ENCODE measurements around the gene CFAP20.

The CFAP20 gene

DNA sequence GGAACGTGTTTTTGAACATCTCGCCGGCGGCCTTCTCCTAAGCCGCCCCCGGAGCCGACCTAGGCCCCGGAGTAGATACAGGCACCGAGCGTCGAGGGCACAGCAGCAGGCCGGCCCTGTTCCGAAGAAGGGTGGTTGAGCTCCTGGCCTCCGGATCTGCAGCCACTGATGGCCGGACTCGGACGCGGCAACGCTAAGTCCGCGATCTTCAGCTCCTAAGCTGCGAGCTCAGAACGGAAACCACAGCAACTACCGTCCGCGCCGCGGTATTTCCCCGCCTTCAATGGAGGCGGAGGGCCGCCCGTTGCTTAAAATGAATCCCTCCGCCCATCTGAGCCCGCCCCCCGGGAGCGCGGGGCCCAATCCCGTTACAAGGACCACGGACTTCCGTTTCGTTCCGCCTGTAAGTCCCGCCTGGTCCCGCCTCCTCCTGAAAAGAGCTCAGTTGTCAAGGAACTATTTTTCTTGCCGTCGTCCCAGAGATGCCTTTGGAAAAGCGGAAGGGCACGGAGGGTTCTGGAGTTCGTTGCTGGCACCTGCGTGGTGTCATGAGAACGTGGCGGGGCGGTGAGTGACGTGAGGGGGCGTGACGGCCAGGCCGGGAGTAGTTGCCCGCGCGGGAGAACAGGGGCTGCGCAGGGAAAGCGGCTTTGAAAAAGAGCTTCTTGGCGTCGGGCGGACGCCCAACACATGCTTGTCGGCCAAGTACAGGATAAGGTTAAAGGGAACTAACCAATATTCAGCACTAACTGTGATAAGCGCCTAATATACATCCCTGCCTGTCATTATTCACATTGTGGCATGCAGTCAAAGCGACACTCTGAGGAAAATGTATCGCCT is at the start of gene CFAP20:
CFAP20 (minus strand) TSS at position 285 of the 840 bp plus-strand sequence; CDS start at position 19, 266 bp downstream.
- DNase-seq, result peak; percentile 94

DNA sequence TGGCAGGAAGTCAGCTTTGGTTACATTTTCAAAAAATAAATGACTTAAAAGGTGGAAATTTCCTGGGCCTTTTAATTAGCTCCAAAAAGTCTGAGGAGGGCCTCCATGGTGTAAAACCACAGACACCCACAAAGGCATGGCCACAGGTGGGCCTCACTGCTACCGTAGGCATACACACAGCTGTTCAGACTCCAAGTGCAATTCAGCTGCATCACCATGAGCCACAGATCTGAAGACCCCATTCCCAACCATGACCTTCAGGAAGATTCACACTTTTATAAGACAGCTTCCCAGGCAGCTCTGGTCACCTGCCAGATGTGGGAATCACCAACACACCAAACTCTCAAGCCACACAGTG is 48.2 kb upstream of the CFAP20 start:
- no peak for DNase-seq

DNA sequence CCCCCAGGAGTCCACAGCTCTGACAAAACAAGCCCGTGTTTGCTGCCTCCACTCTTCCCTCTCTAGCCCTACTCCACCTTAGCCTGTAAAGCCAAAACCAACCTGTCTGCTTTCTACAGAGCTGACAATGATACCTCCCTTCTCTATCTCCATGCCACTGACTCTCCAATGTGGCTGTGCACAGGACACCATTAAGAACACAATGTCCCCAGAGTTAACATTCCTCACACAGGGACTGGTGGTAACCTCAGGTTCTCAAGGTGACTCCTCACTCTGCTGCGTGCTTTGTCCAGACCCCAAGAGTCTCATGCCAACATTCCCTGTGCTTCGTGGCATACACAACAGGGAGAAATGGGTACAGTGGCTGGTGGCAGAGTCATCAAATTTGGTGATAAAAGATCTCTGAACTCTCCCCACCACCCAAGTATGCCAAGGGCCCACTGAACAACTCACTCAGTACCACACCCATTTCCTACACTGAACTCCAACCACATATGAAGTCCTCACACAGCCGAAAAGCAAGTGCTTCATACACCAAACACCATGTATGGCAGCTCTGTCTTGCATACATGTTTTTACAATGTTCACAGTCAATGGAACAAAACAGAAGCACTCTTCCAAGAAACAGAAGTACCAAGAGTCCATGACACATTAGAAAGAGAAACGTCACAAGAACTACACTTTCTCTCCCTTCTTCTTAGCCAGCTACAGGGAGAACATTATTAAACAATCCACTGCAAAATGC is 47.6 kb upstream of the CFAP20 start:
- no peak for DNase-seq

DNA sequence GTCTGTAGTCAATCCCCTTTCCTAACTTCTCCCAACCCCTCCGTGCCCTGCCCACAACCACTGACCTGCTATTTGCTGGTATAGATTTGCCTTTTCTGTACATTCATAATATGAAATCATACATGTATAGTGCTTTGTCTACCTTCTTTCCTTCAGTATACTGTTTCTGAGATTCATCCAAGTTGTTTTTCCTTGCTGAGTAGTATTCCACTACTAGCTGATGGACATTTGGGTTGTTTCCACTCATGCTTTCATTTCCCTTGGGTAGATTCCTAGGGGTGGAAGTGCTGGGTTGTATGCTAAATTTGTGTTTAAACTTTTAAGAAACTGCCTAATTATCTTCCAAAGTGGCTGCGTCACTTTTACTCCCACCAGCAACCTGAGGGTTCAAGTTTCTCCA is 41.0 kb upstream of the CFAP20 start:
- DNase-seq, result no peak

DNA sequence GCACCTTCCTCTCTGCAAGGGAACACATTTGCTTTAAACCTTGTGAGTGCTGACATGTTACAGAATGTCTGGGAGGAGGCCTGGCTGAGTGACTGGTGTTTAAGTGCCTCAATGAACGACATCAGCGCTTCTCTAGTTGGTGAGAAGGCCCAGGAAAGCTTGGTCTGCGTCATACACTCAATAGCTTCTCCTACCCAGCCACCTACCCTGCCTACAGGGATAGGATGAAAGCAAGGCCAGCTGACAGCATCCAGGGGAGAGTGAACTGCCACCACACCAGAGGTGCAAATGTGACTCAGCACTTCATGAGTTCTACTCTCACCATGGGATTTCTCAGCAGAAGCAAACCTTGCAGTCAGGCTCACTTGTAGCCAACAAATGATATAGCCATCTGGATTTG is 31.7 kb upstream of the CFAP20 start:
- DNase-seq, result no peak

DNA sequence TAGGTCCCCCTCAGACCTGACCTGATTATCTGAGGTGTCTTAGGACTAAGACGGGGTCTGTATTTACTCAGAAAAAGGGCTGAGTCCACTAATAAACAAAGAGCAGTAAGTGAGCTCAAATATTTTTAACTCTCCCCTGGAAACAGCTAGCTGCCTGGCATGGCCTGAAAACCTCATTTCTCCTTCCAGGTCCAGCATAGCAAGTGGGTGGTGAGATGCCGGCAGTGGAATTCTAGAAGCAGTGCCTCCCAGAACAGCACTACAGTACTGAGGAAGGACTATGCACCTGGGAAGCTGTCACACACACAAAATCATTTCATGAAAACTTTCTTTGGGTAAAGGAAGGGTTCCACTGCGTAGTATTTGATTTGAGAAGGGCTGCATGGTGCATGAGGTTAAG is 29.5 kb upstream of the CFAP20 start:
- no peak for DNase-seq

DNA sequence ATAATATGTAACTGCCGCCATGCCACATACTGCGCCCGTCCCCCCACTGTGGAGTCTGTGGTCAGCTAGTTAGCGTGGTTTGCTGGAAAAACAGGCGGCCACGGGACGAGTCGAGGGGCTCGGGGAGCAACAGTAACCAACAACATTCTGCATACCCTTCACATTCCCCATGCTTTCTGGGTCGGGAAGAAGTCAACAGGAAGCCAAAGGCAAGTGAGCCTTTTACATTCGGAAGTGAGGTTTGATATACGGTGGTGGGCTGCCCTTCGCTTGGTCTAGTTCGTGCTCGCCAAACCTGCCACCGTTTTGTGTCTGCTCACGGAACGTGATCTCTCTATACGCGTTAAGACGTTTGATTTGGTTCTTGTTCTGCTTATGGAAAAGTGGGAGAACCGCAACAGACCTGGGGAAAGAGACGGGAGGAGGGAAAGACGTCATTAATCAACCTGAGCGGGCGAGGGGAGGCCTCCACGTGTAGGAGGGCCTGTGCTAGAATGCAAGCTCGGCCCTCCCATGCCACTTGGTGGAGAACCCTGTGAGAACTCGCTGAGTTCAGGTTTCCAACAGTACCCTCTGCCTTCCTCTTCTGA is 28.9 kb upstream of the CFAP20 start:
- no peak for DNase-seq

DNA sequence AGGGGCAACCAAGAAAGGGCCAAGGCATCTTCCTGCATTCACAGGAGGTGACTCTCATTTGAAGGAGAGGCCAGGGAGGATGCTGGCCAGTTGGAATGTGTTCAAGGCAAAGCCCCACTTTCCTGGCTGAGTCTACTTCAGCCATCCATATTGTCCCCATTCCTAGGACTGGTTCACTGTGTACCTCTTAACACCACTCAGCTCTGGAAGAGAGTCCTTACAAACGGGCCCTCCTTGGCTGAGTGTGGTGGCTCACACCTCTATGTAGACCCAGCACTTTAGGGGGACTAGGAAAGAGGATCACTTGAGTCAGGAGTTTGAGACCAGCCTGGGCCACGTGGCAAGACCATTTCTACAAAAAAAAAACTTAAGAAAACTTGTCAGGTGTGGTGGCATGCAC is 28.1 kb upstream of the CFAP20 start:
- no peak for DNase-seq

DNA sequence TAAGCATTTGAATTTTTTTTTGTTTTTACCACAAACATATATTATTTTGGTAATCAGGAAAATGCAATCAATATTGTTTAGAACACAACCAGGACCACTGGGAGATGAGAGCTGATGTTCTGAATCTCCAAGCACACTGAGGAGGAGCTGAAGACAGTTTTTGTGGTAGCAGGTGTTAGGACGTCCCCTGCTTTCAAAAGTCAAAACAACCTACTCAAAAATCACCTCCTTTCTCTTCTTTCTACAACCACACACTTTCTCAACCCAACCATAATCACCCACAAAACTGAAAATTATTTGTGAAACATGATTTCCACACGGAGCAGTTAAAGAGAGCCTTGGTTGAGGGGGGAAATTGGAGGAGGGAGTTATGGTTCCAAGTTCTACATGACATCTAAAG is 26.7 kb upstream of the CFAP20 start:
- DNase-seq, result no peak

DNA sequence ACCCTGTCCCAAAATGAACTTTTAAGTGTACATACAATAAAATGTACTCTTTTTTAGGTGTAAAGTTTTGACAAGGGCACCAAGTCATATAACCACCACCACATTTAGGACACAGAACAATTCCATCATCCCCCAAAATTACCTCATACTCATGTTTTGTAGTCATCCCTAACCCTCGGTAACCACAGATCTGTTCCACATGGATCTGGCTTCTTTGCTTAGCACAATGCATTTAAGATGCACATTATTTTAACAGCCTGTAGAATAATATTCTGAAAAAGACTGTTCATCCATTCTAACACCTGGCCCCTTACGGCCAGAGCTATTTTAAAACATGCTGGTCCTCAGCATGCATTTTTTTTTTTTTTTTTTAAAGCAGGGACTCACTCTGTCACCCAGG is 25.2 kb upstream of the CFAP20 start:
- no peak for DNase-seq

DNA sequence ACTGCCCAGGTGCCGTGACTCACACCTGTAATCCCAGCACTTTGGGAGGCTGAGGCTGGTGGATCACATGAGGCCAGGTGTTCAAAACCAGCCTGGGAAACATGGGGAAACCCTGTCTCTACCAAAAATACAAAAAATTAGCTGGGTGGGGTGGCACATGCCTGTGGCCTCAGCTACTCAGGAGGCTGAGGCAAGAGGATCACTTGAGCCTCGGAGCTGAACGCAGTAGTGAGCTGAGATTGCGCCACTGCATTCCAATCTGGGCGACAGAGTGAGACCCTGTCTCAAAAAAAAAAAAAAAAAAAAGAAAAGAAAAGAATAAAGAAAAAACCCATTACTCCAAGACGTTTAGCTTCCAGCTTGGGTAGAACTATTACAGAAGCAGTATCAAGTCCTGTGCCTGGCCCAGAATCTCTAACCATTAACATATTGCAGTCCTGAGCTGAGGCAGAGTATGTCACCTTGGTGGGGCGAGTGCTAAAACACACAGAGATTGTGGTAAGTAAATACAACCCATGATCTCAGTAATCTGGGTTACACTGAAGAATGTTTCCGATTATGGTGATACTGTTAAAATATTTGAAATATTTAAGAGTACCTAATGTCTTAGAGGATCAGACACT is 23.2 kb upstream of the CFAP20 start:
- no peak for DNase-seq

DNA sequence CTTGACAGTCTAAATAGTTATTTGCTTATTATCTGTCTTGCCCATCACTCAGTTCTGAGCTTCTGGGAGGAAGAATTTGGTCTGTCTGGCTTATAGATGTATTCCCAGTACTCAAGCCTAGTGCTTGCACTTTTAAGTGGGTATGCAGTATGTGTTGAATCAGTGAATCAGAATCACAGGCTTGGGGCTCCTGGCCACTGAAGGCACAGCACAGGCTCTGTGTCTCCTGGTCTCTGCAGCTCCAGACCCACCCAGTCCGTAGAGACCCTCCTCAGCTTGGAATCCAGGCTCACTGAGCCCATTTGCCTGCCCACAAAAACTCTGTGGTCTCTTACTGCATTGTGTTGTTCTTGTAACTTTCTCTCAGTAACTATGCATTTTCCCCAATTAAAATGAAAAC is 19.3 kb upstream of the CFAP20 start:
- no peak for DNase-seq

DNA sequence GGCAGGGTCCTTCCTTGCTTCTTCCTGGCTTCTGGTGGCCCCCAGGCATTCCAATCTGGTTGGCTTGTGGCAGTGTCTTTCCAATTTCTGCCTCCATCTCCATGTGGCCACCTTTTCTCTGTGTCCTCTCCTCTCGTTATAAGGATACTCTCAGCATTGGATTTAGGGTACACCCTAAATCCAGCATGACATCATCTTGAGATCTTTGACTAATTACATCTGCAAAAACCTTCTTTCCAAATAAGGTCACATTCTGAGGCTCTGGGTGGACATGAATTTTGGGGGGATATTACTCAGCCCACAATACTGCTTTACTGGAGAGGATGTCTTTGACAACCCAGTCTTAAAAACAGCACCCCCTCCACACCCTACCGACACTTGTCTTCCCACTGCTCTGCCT is 18.9 kb upstream of the CFAP20 start:
- DNase-seq, result no peak

DNA sequence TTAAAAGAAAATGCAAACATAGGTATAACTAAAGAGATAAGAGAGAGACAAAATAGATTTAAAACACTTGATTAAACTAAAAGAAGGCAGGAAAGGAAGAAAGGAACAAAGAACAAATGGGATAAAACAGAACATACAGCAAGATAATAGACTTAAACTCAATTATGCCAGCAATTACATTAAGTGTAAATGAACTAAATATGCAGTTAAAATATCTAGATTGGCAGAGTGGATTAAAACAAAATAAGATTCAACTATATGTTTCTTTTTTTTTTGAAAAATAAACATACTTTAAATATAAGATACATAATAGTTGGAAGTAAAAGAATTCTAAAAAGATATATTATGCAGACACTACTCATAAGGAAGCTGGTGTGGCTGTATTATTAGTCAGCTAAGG is 9.7 kb upstream of the CFAP20 start:
- DNase-seq, result no peak

DNA sequence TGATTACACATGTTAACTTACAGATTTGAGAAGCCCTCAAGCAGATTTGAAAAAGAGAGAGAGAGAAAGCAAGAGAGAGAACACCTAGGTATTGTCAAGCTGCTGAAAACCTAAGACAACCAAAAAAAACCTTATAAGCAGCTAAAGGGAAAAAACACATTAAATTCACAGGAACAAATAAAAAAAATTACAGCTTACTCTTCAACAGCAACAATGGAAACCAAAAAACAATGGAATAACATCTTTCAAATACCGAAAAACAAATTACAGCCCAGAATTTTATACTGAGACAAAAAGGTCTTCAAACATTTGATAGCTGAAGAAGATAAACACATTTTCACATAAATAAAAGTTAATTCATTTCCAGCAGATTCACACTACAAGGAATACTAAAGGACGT is 8.4 kb upstream of the CFAP20 start:
- no peak for DNase-seq

DNA sequence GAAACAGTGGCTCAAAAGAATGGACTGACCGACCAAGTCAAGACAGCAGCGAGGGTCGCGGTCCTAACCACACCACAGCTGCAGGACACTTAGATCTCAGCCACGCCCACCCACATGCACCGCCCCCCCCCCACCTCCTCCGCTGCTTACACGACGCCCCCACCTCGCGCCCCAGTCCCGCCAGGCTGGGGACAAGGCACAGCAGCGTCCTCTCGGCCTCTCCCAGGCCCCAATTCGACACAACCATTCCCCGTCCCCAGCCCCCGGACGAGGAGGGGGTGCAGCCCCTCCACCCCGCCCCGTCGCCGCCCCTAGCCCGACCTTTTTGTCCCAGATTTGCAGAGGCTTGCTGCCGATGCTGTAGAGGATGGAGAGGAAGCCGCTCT is 477 bp downstream of the CFAP20 start:
- DNase-seq, result no peak

DNA sequence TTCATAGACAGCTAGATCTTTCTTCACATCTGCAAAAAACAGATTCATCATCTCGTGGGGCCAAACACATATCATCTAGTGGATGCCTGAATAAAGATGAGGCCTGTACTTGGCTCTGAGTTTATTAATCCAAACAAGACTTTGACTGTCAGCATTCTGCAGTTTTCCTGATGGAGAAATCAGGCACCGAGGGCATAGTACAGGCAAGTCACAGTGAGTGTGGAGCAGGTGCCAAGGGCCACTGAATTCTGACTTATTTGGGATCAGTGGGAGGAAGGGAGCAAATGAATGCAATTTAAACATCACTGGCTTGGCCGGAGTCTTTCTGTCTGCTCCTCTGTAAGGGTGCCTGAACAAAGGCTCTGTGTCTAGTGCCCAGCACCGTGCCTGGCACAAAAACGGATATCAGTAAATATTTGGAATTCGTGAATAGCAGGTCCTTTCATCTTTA is 975 bp downstream of the CFAP20 start:
- no peak for DNase-seq

DNA sequence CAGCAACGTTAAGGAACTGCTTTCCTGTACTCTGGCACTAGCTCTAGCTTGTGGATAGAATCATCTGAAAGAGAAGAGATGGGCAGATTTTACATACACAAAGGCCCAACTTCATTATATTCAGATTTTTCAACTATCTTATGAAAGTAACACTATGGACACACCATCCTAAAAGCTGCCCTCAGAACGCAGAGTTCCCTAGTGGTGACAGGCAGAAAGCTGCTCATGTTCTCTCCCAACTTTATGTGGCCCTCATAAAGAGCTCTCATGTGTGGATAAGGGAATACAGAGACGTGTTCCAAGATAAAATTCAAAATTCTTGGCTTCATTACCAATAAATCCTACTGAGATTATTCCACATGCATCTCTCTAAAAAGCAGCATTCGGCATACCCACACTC is 1.5 kb downstream of the CFAP20 start:
- no peak for DNase-seq

DNA sequence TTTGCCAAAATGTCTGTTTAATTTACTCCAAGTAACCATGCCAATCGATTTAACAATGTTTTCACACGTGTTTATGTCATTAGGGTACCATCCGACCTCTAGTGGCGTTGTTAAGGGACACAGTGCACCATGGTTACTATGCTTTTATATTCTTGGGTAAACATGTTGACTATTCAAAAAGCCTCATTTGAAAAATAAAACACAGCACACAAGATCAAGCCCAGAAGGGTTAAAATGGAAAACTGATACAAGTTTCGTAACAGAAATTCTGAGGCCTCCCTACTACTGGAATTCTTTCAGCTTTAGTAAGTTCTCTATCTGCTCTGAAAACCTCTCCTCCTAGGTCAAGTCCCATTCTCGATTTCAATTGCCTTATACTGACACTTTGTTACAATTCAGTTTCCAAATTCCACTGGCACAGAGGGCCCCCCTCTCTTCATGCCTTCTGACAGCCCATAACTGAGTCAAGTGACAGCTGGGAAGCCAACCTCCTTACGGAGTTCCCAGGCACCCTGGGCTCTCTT is 2.1 kb downstream of the CFAP20 start:
- no peak for DNase-seq

DNA sequence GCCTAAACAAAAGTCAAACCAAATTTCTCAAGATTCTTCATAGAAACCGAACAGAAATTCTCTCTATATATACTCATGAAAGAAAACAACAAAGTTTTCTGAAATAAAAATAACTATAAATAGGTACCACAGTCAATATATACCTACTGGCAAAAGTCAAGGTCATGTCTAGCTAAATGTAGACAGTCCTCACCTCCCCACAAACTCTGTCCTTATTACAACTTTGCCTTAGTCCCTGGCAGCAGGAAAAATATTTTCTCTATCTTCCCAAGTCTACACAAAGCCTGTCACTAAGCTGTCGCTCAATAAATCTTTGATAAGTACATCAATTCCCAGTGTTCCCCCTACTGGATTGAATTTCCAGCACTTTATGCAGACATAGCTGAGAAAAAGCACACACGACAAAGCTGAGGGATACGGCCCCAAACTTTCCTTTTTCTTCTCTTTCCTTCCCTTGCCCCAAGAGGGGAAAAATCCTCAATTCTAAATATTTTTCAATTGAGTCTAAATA is 2.7 kb downstream of the CFAP20 start:
- no peak for DNase-seq

DNA sequence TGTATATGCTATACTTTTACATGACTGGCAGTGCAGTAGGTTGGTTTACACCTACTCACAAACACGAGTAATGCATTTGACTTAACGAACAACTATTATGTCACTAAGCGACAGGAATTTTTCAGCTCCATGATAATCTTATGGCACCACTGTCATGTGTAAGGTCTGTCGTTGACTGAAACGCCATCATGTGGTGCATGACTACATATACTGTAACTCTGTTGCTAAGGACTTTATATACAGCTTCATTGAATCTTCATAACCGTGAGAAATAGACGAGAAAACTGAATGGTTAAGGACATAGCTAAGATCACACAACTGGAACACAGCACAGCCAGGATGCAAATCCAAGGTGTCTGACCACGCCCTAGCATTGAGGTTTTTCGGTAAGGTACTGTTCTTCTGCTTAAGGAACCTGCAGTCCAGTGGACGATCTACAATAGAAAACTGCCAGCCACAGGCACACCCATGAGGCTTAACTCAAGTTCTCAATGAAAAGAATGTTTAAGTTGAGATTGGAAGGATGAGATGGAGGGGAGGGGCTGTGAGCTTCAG is 3.3 kb downstream of the CFAP20 start:
- DNase-seq, result no peak

DNA sequence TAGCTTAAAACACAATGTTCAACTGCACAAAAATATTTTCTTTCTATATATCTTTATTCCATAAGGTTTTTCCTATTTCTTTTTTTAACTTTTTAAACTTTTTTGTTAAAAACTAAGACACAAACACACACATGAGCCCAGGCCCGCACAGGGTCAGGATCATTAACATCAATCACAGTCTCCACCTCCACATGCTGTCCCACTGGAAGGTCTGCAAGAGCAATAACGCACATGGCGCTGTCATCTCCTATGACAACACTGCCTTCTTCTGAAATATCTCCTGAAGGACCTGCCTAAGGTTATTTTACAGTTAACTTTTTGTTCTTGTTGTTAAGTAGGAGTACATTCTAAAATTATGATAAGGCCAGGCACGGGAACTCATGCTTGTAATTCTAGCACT is 4.1 kb downstream of the CFAP20 start:
- DNase-seq, result no peak

DNA sequence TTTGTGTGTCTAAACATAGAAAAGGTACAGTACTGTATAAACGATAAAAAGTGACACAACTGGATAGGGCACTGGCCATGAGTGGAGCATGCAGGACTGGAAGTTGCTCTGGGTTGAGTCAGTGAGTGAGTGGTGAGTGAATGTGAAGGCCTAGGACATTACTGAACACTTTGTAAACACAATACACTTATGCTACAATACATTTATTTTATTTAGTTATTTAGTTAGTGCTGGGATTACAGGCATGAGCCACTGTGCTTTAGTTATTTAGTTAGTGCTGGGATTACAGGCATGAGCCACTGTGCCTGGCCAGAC is 4.6 kb downstream of the CFAP20 start:
- DNase-seq, result no peak

Data from activated T-cell treated with anti-CD3 and anti-CD28 coated beads, Interleukin-2, amount 50 U/mL, for 1 hour (primary cell).